Measurements from ENCODE around the gene SPTB.
A peak's percentile ranks its signal among the peaks of the same experiment; 100 is the strongest.

Gene SPTB

GRCh38 chr14:64746298-64747250 lies 133.1 kb downstream of the SPTB start:
- peak; percentile 42 for DNase-seq

- peak; percentile 34 for DNase-seq
These were observed 134.1 kb downstream of the SPTB start for GRCh38 chr14:64745511-64746091.

DNA sequence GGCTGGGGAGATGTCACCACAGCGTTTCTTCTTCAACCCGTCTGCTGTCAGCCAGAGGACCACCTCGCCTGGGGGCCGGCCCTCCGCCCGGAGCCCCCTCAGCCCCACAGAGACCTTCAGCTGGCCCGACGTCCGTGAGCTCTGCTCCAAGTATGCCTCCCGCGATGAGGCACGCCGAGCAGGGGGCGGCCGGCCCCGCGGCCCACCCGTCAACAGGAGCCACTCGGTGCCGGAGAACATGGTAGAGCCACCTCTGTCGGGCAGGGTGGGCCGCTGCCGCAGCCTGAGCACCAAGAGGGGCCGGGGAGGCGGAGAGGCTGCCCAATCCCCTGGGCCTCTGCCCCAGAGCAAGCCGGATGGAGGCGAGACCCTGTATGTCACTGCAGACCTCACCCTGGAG lies 136.6 kb downstream of the SPTB start:
- no peak for DNase-seq

GRCh38 chr14:64741961-64742360 lies 137.7 kb downstream of the SPTB start:
- DNase-seq = no peak

DNA sequence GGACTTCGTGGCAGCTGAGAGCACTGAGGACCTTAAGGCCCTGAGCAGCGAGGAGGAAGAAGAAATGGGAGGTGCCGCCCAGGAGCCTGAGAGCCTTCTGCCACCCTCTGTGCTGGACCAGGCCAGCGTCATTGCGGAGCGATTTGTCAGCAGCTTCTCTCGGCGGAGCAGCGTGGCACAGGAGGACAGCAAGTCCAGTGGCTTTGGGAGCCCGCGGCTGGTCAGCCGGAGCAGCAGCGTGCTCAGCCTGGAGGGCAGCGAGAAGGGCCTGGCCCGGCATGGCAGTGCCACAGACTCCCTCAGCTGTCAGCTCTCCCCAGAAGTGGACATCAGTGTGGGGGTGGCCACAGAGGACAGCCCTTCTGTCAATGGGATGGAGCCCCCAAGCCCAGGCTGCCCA lies 138.5 kb downstream of the SPTB start:
- DNase-seq = no peak

- DNase-seq = no peak
These were observed 141.4 kb downstream of the SPTB start for GRCh38 chr14:64738281-64738804.

- DNase-seq = no peak
These were observed 142.1 kb downstream of the SPTB start for GRCh38 chr14:64737391-64738280.

- DNase-seq = no peak
These were observed 143.2 kb downstream of the SPTB start for GRCh38 chr14:64736271-64737169.

DNA sequence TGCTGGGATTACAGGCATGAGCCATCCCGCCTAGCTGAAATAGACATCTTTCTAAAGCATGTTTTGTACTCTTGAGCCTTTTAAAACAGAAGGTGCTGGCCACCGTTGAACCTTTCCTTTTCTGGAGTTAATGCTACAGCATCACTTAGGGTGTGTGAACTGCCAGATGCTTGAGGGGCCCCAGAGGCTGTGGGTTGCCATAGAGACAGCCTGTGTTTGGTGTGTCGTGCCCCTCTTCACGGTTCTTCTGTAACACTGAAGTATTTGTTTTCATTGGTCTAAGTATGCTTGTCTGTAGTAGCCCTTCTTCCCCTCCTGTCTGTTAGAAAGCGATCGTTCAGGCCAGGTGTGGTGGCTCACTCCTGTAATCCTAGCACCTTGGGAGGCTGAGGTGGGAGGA lies 144.7 kb downstream of the SPTB start:
- DNase-seq = no peak

DNA sequence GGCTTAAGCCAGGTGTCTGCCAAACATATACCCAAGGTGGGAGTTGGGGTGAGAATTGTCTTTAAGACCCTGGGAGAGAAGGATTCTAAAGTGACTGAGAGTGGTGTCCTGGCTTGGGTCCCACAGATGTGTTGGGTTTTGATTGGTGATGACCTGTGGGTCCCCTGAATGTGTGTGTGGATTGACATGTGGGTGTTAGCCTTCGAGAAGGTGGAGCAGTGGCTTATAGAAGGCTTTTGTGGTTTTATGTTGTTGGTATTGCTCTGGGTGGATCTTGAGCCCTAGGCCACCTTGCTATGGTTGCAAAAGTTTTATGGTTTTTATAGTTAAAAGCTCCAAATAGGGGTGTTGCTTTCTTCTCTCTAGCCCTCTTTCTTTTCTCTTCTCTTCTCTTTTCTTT lies 145.8 kb downstream of the SPTB start:
- no peak for DNase-seq

DNA sequence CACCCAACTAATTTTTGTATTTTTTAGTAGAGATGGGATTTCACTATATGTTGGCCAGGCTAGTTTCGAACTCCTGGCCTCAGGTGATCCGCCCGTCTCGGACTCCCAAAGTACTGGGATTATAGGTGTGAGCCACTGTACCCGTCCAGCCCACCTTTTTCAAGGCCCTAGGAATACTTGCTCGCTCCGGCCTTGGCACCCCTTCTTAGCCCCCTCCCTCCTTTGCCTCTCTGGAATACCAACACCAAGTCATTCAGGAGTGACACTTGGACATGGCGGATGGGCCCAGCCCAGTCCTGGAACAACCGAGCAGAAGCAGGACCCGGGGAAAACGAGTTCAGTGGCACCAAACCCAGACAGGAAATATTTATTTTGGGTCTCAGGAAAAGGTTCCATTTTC lies 146.4 kb downstream of the SPTB start:
- no peak for DNase-seq

DNA sequence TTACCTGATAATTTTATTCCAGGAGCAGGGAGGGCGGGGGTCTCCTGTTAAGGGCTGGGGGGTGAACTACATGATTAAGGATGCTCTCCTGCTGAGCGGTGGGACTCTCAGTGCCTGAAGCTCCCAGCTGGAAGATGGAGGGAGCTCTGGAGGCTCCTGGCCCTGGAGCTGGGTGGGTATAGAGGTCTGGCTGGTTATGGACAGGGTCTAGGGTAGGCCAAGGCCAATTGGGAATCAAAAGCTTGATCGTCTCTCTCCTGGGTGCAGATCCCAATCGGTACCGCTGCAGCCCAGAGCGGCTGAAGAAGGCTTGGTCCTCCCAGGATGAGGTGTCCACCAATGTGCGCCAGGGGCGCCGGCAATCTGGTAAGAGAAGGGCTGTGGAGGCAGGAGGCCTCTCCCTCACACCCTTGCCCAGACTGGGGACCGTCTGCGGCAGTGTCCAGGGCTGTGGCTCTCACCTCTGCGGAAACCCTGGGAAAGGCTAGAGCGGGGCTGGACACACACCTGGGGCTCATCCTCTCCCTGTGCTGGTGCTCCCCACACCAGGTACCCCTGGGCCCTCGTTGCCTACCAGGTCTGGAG lies 147.1 kb downstream of the SPTB start:
- DNase-seq = no peak

DNA sequence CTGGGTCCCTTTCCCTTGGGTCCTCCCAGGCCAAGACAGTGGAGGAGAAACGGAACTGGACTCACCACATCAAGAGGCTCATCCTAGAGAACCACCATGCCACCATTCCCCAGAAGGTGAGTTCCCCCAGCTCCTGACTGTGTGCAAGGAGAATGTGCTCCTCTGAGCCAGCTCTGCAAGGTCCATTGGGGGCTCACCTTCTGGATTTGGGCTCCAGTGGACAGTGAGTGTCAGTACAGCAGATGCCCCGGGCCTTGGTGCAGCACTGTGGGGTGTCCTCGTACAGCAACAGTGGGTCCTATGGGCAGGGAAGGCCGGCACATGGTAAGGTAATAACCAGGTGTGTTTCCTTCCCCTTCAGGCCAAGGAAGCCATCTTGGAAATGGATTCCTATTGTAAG lies 147.6 kb downstream of the SPTB start:
- DNase-seq = no peak

DNA sequence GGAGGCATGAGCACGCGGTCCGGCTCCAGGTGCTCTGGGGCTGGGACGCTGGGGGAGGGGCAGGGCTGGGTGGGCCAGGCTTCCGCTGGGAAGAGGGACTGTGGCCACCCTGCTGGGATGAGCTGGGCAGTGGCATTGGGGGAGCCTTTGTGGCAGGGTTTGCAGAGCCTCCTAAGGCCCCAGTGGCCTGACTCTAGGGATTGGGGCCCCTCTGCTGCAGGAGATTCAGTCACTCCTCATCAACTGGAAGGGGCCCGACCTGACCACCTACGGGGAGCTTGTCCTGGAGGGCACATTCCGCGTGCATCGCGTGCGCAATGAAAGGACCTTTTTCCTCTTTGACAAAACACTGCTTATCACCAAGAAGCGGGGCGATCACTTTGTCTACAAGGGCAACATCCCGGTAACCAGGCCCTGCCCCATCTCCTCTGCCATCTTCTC lies 148.5 kb downstream of the SPTB start:
- DNase-seq = no peak

GRCh38 chr14:64730681-64731080 lies 149.0 kb downstream of the SPTB start:
- no peak for DNase-seq

- no peak for DNase-seq
These were observed 149.7 kb downstream of the SPTB start for GRCh38 chr14:64730061-64730440.

- no peak for DNase-seq
These were observed 150.2 kb downstream of the SPTB start for GRCh38 chr14:64729386-64730060.

- no peak for DNase-seq
These were observed 150.9 kb downstream of the SPTB start for GRCh38 chr14:64728856-64729255.

GRCh38 chr14:64728106-64728505 lies 151.6 kb downstream of the SPTB start:
- DNase-seq = no peak

DNA sequence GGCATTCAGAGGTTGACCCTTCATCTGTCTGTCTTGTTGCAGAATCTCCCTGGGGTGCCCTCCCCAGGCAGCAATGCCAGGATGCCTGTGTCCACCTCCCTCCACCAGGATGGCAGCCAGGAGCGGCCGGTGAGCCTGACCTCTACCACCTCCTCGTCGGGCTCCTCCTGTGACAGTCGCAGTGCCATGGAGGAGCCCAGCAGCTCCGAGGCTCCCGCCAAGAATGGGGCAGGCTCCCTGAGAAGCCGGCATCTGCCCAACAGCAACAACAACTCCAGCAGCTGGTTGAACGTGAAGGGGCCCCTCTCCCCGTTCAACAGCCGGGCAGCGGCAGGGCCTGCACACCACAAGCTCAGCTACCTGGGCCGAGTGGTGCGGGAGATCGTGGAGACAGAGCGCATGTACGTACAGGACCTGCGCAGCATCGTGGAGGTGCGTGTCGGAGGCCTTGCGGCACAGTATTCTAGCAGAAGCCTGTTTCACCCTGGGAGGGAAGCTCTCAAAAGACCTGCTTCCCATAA lies 152.1 kb downstream of the SPTB start:
- DNase-seq = no peak

GRCh38 chr14:64726585-64726890 lies 153.2 kb downstream of the SPTB start:
- DNase-seq = no peak

Data from fibroblast of skin of back (primary cell).